Endodermal cell (in vitro differentiated cells): ENCODE measurements around the gene SLC35A3. TPM values are rescaled to one million over a fixed set of nuclear protein-coding genes. Genes with fewer than 3 reads are reported as not detected.

ENCODE experiments used
- DNase-seq: peaks from one replicate; pipeline ENCODE4 v3.0.0-alpha.2; 2017
- H3K27ac ChIP-seq: 2 replicates; pipeline ENCODE4 v1.5.1; 2013; ENCODE audit warnings: mild to moderate bottlenecking, low read depth, low read length, moderate library complexity
- H3K27me3 ChIP-seq: 2 replicates; pipeline ENCODE4 v1.6.1; 2013; ENCODE audit warnings: mild to moderate bottlenecking, low read length, moderate library complexity; ENCODE audit not compliant: insufficient read depth, control insufficient read depth, poor library complexity, severe bottlenecking
- H3K36me3 ChIP-seq: 2 replicates; pipeline ENCODE4 v1.7.0; 2013; ENCODE audit warnings: mild to moderate bottlenecking, low read length, moderate library complexity; ENCODE audit not compliant: control insufficient read depth, insufficient read depth
- H3K4me1 ChIP-seq: one replicate; pipeline ENCODE4 v1.7.0; 2013; ENCODE audit warnings: low read length; ENCODE audit not compliant: control insufficient read depth, insufficient read depth
- H3K4me3 ChIP-seq: 2 replicates; pipeline ENCODE4 v1.5.1; 2013; ENCODE audit warnings: mild to moderate bottlenecking, low read length, moderate library complexity
- H3K9ac ChIP-seq: 2 replicates; pipeline ENCODE4 v1.6.1; 2013; ENCODE audit warnings: mild to moderate bottlenecking, low read length, moderate library complexity; ENCODE audit not compliant: poor library complexity, severe bottlenecking; ENCODE audit errors: extremely low read depth
- H3K9me3 ChIP-seq: 2 replicates; pipeline ENCODE4 v1.6.1; 2013; ENCODE audit warnings: mild to moderate bottlenecking, low read length, moderate library complexity; ENCODE audit not compliant: control insufficient read depth
- H3K27ac Mint-ChIP-seq: 2 replicates; pipeline ENCODE4 v1.8.0; 2020; ENCODE audit warnings: mixed read lengths
- H3K27me3 Mint-ChIP-seq: 2 replicates; pipeline ENCODE4 v1.8.0; 2021; ENCODE audit warnings: mild to moderate bottlenecking, mixed read lengths; ENCODE audit not compliant: insufficient read depth
- H3K36me3 Mint-ChIP-seq: 2 replicates; pipeline ENCODE4 v1.8.0; 2020; ENCODE audit warnings: low read depth, mixed read lengths
- H3K4me1 Mint-ChIP-seq: 2 replicates; pipeline ENCODE4 v1.8.0; 2020; ENCODE audit warnings: mixed read lengths
- H3K4me3 Mint-ChIP-seq: 2 replicates; pipeline ENCODE4 v1.8.0; 2020; ENCODE audit warnings: mild to moderate bottlenecking, moderate library complexity, mixed read lengths
- H3K9me3 Mint-ChIP-seq: 2 replicates; pipeline ENCODE4 v1.8.0; 2020; ENCODE audit warnings: mild to moderate bottlenecking, mixed read lengths
- WGBS, 2 experiments: methylation state at CpG; one replicate each; pipeline versions ENCODE4 v1.1.5 to v1.1.7; 2013; ENCODE audit warnings: missing lambda C conversion rate in 2 of 2, mixed read lengths in 1 of 2; ENCODE audit not compliant: insufficient coverage in 1 of 2, insufficient read length in 1 of 2; 5-methylcytosine and 5-hydroxymethylcytosine counted together
- total RNA-seq, 2 donors: library from RNA; stranded (reverse); fragmentation: NEBNext Ultra II Directional in 1 of 2; extraction: Animal tissue kit (Norgen Biotek cat#: 25700) in 1 of 2; gene quantifications; 2 replicates in 1 of 2; 3 replicates in 1 of 2; pipeline ENCODE4 v1.2.1, GENCODE V29; 2021
- TF ChIP-seq, protein P1 (sequence below): fragments of 200-600 bp; sonication (generic); conservative IDR thresholded peaks from 2 replicates; pipeline ENCODE4 v1.5.0; 2021; ENCODE audit warnings: antibody characterized with exemption, mild to moderate bottlenecking

SLC35A3 gene
- total RNA-seq, 2 donors from 2014 or later, result 41.2 to 47.0 TPM

GRCh38 chr1:100050139-100050538, 80.3 kb downstream of the SLC35A3 start:
- 93 to 100% methylated on average over 2 to 4 of the region's 4 CpGs for WGBS, 2 experiments

DNA sequence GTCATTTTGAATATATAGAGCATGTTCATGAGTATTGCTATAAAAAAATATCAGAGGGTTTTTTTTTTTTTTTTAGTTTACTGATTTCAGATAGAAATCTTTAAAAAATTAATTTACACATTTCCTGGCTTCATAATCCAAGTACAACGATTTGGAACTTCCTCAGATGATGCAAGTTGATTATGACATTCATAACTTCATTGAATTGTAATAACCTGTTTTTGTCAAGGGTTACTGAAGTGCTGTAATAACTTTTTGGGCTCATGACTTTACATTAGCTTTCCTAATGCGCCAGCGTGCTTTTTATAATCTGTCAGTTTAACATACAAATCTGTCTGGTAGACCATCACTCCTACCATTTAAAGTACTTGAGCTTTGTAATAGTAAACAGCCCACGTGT, 81.6 kb downstream of the SLC35A3 start:
- TF ChIP-seq, protein P1, sequence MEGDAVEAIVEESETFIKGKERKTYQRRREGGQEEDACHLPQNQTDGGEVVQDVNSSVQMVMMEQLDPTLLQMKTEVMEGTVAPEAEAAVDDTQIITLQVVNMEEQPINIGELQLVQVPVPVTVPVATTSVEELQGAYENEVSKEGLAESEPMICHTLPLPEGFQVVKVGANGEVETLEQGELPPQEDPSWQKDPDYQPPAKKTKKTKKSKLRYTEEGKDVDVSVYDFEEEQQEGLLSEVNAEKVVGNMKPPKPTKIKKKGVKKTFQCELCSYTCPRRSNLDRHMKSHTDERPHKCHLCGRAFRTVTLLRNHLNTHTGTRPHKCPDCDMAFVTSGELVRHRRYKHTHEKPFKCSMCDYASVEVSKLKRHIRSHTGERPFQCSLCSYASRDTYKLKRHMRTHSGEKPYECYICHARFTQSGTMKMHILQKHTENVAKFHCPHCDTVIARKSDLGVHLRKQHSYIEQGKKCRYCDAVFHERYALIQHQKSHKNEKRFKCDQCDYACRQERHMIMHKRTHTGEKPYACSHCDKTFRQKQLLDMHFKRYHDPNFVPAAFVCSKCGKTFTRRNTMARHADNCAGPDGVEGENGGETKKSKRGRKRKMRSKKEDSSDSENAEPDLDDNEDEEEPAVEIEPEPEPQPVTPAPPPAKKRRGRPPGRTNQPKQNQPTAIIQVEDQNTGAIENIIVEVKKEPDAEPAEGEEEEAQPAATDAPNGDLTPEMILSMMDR, result no peak
- no peaks in the 10 kb centered on the region for H3K27me3 ChIP-seq
- DNase-seq, result no peak
- peaks cover 27% of the 10 kb centered on the region for H3K4me1 Mint-ChIP-seq
- no peak overlapping the region for H3K27ac Mint-ChIP-seq
- H3K9me3 ChIP-seq, result peaks cover 7% of the 10 kb centered on the region
- peaks cover 30% of the 10 kb centered on the region for H3K36me3 Mint-ChIP-seq
- peaks cover 46% of the 10 kb centered on the region for H3K36me3 ChIP-seq
- no peaks in the 10 kb centered on the region for H3K9me3 Mint-ChIP-seq
- H3K27ac ChIP-seq, result no peak overlapping the region
- H3K27me3 Mint-ChIP-seq, result no peaks in the 10 kb centered on the region
- H3K4me3 ChIP-seq, result no peak overlapping the region
- 94 to 95% methylated on average over 3 to 4 of the region's 4 CpGs for WGBS, 2 experiments
- peaks cover 12% of the 10 kb centered on the region for H3K4me1 ChIP-seq
- no peak overlapping the region for H3K9ac ChIP-seq
- no peak overlapping the region for H3K4me3 Mint-ChIP-seq

More at GRCh38 chr1:100050139-100050538, 80.3 kb downstream of the SLC35A3 start:
- H3K36me3 ChIP-seq, result peaks cover 49% of the 10 kb centered on the region
- Mint-ChIP-seq H3K4me1 (peaks cover 28% of the 10 kb centered on the region), H3K27me3 (no peaks in the 10 kb centered on the region), H3K4me3 (peak overlapping the region; percentile 16), H3K9me3 (peaks cover 2% of the 10 kb centered on the region), H3K36me3 (peaks cover 28% of the 10 kb centered on the region), H3K27ac (peak overlapping the region; percentile 72)
- peaks cover 10% of the 10 kb centered on the region for H3K9me3 ChIP-seq
- no peak for DNase-seq
- H3K27ac ChIP-seq, result no peak overlapping the region
- no peaks in the 10 kb centered on the region for H3K27me3 ChIP-seq
- H3K4me1 ChIP-seq, result peaks cover 12% of the 10 kb centered on the region
- peak overlapping the region; percentile 57 for H3K4me3 ChIP-seq
- H3K9ac ChIP-seq, result peak overlapping the region; percentile 16
- TF ChIP-seq, protein P1, result no peak

DNA sequence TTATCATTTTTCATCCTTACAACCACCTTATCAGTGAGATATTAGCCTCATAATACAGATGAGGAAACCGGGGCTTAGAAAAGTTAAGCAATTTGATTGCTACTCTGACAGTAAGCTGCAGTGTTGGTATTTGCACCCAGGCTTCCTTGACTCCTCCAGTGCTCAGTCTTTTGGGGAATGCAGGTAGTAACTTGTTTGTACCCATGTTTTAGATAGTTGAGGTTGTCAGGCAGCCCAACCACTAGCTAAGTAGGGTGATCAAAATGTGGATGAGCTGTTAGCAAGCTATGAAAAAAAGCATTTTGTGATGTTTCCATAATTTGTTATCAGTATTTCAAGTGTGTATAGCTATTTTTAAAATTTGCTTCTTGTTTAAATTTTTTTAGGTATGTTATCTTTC, 82.1 kb downstream of the SLC35A3 start:
- Histone ChIP-seq H3K9ac (no peak overlapping the region), H3K9me3 (peaks cover 7% of the 10 kb centered on the region), H3K27ac (no peak overlapping the region), H3K4me3 (no peak overlapping the region), H3K36me3 (peaks cover 50% of the 10 kb centered on the region), H3K4me1 (peaks cover 12% of the 10 kb centered on the region), H3K27me3 (no peaks in the 10 kb centered on the region)
- H3K9me3 Mint-ChIP-seq, result no peaks in the 10 kb centered on the region
- no peaks in the 10 kb centered on the region for H3K27me3 Mint-ChIP-seq
- no peak overlapping the region for H3K27ac Mint-ChIP-seq
- H3K36me3 Mint-ChIP-seq, result peaks cover 33% of the 10 kb centered on the region
- TF ChIP-seq, protein P1, result no peak
- no peak overlapping the region for H3K4me3 Mint-ChIP-seq
- H3K4me1 Mint-ChIP-seq, result peaks cover 27% of the 10 kb centered on the region
- 93% methylated on average over 1 of the region's 1 CpG; no CpG with 5 or more reads in 1 of the 2 experiments for WGBS, 2 experiments
- DNase-seq, result no peak
